ENCODE data around the gene COL6A2.
"Not testable (repeated sequence)": the region's sequence is repeated elsewhere in the genome, so short reads cannot be mapped to it uniquely, and the experiment has no call there.

The COL6A2 gene

DNA sequence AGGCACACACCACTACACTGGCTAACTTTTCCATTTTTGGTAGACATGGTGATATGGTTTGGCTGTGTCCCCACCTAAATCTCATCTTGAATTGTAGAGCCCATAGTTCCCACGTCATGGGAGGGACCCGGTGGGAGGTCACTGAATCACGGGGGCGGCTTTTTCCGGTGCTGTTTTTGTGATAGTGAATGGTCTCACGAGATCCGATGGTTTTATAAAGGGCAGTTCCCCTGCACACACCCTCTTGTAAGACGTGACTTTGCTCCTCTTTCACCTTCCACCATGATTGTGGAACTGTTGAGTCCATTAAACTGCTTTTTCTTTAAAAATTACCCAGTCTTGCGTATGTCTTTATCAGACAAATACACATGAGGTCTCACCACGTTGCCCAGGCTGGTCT, 58.8 kb downstream of the COL6A2 start:
- DNase-seq (ENCODE audit: low read depth) = no peak

DNA sequence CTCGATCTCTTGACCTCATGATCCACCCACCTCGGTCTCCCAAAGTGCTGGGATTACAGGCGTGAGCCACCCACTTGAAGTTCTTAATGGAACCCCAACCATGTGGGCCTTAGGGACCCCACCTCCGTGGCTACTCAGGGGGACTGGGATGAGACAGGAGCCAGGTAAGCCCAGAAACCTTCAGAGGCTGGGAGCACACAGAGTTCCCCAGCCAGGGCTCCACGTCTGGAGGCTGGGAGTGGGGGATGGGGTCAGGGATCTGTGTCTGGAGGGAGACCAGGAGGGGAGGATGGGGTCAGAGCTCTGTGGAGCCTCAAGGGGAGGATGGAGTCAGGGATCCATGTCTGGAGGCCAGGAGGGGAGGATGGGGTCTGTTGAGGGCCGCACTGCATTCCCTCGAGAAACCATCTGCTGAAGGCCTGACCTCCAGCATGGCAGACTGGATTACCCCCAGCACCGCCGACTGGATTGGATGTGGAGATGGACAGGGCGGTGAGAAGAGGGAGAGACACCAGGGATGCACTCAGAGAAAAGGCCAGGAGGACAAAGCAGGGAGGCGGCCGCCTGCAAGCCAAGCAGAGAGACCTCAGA, 59.6 kb downstream of the COL6A2 start:
- no peak for DNase-seq (ENCODE audit: low read depth)

DNA sequence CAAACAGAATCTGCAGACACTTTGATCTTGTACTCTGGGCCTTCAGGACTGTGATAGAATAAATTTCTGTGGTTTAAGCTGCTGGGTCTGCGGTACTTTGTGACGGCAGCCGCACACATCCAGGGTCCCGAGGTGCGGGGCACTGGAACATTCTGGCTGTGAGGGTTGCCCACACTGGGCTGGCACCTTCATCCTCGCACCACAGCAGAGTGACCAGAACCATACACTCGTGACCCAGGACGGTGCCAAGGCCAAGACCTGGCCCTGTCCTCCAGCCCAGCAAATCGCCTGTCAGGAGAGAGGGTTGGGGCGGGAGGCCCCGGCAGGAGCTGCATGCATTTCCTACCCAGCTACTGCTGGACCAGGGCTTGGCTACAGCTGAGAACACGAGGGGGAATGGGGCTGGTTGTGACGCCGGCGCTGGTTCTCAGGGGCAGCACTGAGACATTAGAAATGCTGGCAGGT, 60.1 kb downstream of the COL6A2 start:
- no peak for DNase-seq (ENCODE audit: low read depth)

DNA sequence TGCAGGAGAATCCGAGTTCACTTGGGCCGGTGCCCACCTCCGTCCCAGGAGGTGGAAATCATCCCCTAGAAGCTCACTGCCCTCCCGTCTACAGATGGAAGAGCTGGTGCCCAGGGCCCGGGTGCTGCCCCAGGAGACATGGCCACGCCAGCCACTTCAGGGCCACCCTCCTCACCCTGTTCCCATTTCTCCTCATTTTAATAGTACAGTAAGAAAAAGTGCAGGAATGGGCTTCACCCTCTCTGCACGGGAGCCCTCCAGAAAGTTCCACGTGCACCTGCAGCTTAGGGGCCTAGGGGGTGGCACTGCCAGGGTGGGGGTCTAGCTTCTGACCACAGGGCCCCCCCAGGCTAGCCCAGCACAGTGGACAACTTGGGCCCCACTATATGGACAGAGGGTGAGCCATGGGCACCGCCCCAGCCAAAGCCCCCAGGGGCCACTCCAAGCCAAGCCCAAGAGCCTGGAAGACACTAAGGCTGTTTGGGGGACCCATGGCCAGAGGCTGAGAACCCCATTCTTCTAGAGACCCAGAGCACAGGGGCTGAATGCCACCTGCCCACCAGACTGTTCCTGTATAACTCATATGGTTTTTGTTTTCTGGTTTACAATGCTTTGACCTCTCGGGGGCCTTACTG, 60.9 kb downstream of the COL6A2 start:
- no peak for DNase-seq (ENCODE audit: low read depth)

DNA sequence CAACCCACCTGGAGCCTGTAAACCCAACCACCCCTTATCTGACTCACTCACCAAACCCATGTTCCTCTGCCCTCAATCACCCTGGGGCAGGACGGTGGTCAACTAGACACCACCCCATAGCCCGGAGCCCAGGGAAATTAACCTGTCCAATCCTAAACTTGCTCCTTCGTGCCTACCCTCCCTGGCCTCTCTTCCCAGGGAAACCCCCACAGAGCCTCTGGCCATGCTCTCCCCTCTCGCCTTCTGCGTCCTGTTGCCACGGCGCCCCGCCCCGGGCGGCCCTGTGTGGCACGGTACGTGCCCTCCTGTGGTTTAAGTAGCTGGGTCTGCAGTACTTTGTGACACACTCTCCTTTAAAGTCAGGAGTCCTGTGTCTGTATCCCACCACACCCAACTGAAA, 61.5 kb downstream of the COL6A2 start:
- DNase-seq (ENCODE audit: low read depth) = no peak

DNA sequence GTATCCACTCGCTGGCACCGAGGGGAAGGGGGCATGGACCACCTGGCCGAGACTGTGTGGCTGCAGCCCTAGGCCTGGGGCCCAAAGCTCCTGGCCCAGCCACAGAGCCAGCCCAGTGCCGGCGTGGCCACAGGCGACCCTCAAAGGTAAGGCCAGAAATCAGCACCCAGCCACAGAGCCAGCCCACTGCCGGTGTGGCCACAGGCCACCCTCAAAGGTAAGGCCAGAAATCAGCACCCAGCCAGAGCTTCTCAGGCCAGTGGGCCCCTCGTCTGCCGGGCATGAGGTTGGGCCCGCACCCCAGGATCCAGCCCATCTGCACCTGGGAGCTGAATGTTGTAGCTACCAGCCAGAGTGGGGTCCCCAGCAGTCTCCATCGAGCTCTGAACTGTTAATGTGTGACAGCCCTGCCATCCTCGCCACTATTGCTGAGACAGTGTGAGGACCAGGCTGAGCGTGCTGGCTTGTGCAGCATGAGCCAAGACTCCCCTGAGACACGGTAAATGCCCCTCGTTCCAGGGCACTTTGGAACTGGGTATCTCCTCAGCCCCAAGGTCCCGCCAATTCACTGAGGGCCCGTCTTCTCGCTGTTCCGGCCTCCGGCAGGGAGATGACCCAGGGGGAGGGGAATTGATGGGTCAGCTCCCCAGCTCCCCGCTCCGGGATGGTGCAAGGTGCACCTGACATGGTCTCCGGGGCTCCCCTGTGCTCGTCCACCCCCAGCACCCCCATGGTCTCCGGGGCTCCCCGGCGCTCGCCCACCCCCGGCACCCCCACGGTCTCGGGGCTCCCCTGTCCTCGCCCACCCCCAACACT, 62.1 kb downstream of the COL6A2 start:
- no peak for DNase-seq (ENCODE audit: low read depth)

DNA sequence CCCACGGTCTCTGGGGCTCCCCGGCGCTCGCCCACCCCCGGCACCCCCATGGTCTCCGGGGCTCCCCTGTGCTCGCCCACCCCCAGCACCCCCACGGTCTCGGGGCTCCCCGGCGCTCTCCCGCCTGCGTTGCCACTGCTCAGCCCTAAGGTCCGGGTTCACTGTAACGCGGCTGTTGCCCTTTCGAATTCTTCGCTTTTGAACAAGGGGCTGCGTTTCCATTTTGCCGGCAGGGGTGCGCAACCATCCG, 62.7 kb downstream of the COL6A2 start:
- no peak for DNase-seq (ENCODE audit: low read depth)

DNA sequence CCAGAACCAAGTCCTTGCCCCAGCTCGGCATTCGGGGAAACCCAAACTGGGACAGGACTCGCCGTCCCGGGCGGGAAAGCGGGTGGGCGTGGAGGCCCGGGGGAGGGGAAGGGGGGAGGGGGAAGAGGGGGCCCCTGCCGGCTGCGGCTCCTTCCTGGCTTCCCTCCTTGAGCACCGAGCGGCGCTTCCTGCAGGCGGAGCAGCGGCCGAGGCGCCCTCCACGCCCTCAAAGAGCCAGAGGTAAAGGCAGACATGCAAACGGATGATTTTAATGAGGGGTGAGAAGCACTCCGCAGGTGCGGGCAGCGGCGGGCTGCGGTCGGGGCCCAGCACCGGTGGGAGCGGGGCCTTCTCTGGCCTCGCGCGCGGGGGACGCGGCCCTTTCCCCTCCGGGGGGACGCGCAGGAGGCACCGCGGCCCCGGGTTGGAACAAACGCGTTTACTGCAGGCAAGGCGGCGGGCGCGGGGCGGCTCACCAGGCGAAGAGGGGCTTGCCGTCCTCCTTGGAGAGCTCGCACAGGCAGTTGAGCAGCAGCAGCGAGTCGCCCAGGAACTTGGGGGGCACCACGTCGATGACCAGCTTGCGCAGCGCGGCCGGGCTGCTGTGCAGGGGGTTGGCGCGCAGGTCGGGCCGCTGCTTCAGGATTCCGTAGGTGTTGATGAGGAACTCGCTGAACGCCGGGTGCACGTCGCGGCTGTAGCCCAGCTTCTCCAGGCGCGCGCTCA, 63.2 kb downstream of the COL6A2 start:
- DNase-seq (ENCODE audit: low read depth) = no peak

DNA sequence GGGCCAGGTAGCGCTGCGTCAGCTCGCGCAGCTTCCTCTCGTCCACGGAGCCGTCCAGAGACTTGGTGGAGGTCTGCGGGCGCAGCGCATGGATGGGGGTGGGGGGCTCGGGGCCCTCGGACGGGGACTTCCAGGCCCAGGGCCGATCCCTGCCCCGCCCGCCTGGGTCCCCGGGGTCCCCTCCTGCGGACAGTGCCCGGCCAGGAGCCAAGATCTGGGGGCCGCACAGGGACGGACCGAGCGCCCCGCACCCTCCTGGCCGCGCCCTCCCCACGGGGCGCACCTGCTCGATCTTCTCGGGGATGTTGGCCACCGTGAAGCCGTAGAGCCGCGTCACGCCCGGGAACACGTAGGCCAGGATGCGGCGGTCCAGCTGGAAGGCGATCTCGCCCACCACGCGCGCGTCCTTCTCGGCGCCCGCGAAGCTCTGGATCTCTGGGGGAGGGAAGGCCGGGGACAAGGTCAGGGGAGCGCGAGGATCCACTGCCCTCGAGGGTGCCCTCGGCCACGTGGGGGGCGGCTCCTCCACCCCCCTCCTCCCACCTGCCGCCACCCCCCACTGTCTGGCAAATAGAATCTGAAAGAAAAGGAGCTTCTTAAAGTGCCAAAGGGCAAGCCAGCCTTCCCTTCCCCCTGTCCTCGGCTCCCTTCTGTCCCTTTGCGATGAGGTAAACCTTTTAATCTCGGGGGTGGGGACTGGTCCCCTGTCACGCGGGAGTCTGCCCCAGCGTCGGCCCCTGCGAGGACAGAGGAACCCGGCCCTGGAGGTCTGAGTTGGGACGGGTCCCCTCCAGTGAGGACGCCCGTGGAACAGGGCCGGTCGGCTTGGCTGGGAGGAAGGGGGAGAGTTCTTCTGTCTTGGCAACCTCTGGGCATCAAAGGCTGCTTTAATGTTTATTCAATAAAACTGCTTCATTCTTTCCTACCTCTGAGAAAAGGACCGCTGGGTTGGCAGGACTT, 64.0 kb downstream of the COL6A2 start:
- no peak for DNase-seq (ENCODE audit: low read depth)

DNA sequence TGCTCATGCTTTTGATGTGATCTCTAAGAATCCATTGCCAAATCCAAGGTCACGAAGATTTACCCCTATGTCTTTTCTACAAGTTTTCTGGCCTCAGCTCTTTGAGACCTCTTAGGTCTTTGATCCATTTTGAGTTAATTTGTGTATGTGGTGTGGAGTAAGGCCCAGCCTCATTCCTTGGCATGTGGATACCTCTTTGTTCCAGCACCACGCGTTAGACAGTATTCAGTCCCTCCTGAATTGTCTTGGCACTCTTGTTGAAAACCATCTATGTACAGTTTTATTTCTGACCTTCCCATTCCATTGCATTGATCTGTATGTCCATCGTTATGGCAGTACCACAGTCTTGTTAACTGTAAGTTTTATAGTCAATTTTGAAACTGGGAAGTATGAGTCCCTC, 65.5 kb downstream of the COL6A2 start:
- DNase-seq (ENCODE audit: low read depth) = no peak

DNA sequence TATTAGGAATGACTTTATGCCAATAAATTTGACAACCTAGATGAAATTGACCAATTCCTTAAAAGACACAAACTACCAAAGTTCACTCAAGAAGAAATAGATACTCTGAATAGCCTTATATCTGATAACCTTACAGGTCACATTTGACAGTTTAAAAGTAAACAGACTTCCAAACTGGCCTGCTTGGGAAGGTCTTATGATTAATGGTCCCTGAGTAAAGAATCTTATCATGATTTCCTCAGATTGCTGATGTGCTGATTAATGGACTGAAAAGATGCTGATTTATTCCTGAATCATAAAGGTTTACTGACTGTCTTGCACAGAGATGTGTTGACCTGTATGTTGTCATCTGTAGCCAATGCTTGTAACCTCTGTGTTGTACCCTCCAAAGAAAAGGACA, 67.2 kb downstream of the COL6A2 start:
- no peak for DNase-seq (ENCODE audit: low read depth)

DNA sequence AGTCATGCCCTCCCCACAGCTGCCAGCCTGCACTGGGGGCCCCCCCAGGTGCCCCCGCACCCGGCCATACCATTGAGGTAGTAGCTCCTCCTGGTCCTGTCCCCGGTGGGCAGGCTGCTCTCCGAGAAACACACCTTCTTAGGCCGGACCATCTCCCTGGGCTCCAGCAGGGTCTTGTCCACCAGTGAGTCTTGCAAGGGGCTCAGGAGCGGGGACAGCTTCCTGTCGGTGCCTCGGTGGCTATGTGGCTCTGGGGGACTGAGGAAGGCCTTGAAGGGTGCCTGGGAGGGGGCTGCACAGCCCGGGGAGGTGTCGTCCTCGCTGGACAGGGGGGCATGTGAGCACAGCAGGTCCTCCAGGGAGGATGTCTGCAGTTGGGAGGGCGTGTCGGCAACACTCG, 70.3 kb downstream of the COL6A2 start:
- no peak for DNase-seq (ENCODE audit: low read depth)

DNA sequence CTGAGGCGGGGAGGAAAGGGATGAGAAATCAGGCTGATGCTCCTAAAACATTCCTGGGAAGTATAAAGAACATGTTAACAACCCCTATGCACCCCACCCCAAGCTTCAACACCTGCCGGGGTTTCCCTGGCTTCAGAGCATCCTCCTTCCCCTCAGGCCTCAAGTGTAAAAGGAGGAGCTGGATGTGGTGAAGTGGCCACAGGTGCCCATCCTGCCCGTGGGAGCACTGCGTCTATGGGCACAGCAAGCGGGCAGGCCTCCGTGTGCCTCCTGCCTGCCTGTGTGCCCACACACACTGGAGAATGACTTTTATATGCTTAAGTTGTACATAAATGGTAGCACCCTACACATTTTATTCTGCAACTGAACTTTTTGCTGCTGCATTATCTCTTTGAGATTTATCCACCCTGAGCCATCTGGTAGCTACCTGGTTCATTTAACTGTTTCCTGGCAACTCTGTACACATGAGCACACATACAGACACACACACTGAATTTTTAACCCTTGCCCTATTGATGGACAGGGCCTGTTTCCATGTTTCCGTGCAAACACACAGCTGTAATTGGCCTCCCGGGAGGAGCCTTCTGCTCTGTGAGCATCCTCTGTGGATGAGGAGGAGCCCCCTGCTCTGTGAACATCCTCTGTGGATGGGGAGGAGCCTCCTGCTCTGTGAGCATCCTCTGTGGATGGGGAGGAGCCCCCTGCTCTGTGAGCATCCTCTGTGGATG, 70.9 kb downstream of the COL6A2 start:
- DNase-seq (ENCODE audit: low read depth) = no peak

DNA sequence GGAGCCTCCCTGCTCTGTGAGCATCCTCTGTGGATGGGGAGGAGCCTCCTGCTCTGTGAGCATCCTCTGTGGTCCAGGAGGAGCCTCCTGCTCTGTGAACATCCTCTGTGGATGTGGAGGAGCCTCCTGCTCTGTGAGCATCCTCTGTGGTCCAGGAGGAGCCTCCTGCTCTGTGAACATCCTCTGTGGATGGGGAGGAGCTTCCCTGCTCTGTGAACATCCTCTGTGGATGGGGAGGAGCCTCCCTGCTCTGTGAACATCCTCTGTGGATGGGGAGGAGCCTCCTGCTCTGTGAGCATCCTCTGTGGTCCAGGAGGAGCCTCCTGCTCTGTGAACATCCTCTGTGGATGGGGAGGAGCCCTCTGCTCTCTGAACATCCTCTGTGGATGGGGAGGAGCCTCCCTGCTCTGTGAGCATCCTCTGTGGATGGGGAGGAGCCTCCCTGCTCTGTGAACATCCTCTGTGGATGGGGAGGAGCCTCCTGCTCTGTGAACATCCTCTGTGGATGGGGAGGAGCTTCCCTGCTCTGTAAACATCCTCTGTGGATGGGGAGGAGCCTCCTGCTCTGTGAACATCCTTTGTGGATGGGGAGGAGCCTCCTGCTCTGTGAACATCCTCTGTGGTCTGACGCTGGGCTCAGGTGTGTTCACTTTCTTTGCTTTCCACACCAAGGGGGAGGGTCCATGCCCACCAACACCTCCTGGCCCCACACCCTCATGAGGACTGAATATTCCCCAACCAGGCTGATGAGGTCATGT, 72.7 kb downstream of the COL6A2 start:
- not testable (repeated sequence) for DNase-seq (ENCODE audit: low read depth)

DNA sequence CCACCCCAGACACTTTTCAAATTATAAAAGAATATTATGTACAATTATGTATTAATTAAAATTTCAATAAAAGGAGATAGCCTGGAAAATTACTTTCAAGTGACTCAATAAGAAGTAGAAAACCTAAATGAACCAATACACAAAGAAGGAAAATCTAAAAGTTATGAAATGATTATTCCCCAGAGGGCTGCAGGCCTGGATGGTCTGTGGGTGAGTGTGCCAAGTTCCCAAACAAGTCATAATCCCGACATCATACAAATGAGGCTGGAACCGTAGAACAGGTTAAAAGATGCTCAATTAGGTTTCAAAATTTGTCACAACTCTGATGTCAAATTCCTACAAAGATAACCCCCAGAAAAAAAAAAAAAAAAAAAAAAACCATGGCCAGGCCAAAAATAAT, 73.7 kb downstream of the COL6A2 start:
- DNase-seq (ENCODE audit: low read depth) = no peak

DNA sequence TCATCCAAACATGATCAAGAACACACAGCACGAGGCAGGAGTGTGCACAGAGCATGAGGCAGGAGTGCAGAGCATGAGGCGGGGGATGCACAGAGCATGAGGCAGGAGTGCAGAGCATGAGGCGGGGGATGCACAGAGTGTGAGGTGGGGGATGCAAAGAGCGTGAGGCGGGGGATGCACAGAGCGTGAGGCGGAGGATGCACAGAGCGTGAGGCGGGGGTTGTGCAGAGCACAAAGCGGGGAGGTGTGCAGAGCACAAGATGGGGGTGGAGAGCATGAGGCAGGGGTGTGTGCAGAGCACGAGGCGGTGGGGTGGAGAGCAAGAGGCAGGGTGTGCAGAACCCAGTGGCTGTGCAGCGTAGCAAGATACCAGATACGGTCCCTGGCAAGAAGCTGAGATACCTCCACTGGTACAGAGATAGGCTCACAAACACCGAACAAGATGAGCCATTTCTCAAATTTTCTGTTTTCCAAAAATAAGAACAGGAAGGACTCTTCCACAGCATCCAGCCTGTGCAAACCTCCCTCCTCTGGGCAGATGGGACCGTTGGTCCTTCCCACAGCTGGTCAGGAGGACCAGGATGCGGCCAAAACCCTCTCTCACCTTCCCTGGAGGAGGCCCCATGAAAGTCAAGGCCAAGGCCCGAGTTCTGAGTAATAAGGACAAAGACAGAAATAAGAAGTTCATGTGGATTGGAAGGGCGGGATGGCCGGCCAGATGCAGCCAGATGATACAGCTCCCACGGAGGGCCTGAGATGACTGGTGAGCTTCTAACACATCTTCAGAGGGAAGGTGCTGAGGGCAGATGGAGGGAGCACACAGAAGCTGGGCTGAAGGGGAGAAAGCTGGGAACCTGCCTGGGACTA, 74.3 kb downstream of the COL6A2 start:
- DNase-seq (ENCODE audit: low read depth) = no peak

DNA sequence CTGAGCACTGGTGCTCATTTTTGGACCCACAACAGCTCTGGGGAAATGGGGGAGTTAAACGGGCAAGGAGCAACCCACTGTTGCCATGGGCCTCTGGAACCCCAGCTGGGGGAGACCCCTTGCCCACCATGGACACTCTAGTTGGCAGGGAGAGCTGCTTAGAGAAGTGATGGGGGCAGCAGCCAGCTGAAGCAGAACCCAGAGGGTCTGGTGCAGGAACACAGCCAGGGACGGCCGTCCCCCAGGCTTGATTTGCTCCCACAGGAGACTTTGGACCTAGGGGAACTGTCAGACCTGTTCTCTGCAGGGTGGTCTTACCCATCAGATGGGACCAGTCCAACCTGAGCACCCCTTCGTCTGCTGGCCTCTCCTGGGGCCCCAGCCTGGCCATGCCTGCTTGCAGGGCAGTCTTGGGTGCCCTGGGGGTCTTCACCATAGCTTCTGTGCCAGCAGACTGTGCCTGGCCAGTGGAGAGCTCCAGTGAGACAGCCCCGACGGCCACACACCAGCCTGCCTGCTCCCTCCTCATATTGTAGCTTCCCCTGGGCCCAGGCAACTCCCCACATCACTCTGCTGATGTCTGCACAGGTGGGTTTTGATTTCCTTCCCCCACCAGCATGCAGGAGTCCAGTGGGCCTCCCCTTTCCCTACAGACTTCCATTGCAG, 75.1 kb downstream of the COL6A2 start:
- no peak for DNase-seq (ENCODE audit: low read depth)

DNA sequence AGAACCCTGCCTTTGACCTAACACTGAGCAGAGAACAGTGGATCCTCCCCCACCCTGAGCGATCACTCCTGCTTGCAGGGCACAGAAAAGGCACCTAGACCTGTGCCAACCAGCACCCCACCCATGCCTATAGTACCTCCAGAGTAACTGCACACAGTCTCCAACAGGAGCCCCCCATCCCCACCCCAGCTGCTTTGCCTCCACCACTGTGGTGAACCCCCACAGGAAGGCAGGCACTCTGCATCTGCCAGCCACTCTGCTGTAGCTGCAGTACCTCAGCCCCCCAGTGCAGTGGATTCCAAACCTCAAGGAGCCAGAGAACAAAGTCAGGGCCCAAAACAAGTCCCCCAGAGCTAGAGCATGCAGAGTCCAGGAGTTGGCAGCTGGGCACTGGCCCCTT, 75.7 kb downstream of the COL6A2 start:
- DNase-seq (ENCODE audit: low read depth) = no peak

Data from CMK (cell line).